Choroid plexus epithelial cell (primary cell): Measurements from ENCODE around the gene PEX19.

Source experiments
- DNase-seq: peaks from one replicate; pipeline ENCODE4 v3.0.0-alpha.2; 2010; ENCODE audit warnings: low read depth
- H3K4me3 ChIP-seq: 2 replicates; pipeline ENCODE4 v1.5.1; 2011; ENCODE audit warnings: low read depth, mild to moderate bottlenecking, control low read depth, low read length, moderate library complexity
- CTCF ChIP-seq: conservative IDR thresholded peaks from 2 replicates; pipeline ENCODE4 v1.5.1; 2011; ENCODE audit warnings: low read depth, mild to moderate bottlenecking, control low read depth, inconsistent platforms, low read length, moderate library complexity

Gene PEX19

GRCh38 chr1:160315359-160315758 is 30.4 kb upstream of the PEX19 start:
- TF ChIP-seq CTCF, result no peak
- no peak overlapping the region for H3K4me3 ChIP-seq
- DNase-seq, result no peak

DNA sequence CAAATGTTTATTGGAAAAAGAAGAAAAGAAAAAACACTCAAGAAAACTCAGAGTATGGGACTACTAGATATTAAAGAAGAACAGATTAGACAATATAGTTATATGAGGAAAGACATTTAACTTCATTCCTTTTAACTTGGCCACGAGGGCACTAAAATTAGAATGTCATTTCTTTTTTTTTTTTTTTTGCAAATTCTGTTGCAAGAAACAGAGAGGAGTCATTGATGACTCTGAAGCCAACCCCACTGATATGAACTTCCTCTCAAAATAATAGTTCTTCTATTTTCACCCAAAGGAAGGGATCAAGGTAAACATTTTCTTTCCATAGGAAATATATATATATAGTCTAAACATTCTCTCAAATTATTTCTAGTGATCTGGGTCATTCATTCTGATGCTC is 24.6 kb upstream of the PEX19 start:
- H3K4me3 ChIP-seq, result no peak overlapping the region
- DNase-seq, result no peak
- no peak for TF ChIP-seq CTCF

GRCh38 chr1:160309185-160309557 is 24.2 kb upstream of the PEX19 start:
- peak; percentile 59 for DNase-seq
- TF ChIP-seq CTCF, result no peak
- H3K4me3 ChIP-seq, result no peak overlapping the region

- no peak overlapping the region for H3K4me3 ChIP-seq
- no peak for TF ChIP-seq CTCF
- peak; percentile 52 for DNase-seq
Observed at GRCh38 chr1:160308451-160309184, 23.7 kb upstream of the PEX19 start.

GRCh38 chr1:160307118-160307791 is 22.3 kb upstream of the PEX19 start:
- no peak for TF ChIP-seq CTCF
- no peak overlapping the region for H3K4me3 ChIP-seq
- DNase-seq, result peak; percentile 69

GRCh38 chr1:160300173-160300572 is 15.2 kb upstream of the PEX19 start:
- DNase-seq, result no peak
- no peak overlapping the region for H3K4me3 ChIP-seq
- TF ChIP-seq CTCF, result no peak

GRCh38 chr1:160296036-160296435 is 11.1 kb upstream of the PEX19 start:
- H3K4me3 ChIP-seq, result no peak overlapping the region
- no peak for TF ChIP-seq CTCF
- peak; percentile 18 for DNase-seq
